SKM-1 (cell line): Measurements from ENCODE around the gene CNKSR2.
A peak's percentile ranks its signal among the peaks of the same experiment; 100 is the strongest.
"Not testable (repeated sequence)": the region's sequence is repeated elsewhere in the genome, so short reads cannot be mapped to it uniquely, and the experiment has no call there.

Experiments
- DNase-seq: peaks from one replicate; lab custom pipeline; 2025; ENCODE audit not compliant: unreplicated experiment; lab: John Stamatoyannopoulos, UW

Gene CNKSR2

DNA sequence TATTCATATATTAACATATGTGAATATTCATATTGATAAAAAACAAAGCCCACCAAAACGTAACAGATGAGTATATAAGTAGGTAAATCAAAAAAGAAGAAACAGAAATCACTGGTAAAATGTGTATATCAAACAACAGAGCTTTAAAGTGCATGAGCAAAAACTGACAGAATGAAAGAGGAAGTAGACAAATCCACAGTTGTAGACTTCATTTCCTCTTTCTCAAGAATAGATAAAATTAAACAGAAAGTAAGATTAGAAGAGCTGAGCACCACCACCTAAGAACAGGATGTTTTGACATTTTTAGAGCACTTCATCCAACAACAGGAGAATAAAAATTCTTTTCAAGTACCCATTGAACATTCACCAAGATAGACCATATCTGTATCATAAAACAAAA, 64.6 kb downstream of the CNKSR2 start:
- DNase-seq, result peak; percentile 49

- DNase-seq, result no peak
These were observed 66.7 kb downstream of the CNKSR2 start for GRCh38 chrX:21440911-21441310.

- DNase-seq, result no peak
These were observed 83.5 kb downstream of the CNKSR2 start for GRCh38 chrX:21457718-21458117.

- DNase-seq, result no peak
These were observed 94.9 kb downstream of the CNKSR2 start for GRCh38 chrX:21469071-21469470.

DNA sequence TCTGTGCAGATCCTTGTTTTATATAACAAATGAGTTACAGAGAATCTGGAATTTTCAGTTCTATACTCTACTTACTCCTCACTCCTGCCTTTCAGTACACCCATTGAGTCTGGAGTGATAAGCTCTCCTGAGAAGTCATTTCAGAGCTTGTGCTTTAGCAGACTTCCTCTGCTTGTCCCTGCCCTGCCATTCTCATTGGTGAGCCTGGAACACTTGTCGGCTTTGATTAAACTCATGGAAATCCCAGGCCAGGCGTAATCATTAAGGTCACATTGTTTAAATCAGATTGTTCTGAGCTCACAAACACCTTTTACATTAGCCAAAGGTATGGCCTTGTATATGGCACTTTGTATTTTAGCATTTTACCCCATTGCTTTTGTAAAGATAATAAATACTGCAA, 102.7 kb downstream of the CNKSR2 start:
- DNase-seq, result no peak

DNA sequence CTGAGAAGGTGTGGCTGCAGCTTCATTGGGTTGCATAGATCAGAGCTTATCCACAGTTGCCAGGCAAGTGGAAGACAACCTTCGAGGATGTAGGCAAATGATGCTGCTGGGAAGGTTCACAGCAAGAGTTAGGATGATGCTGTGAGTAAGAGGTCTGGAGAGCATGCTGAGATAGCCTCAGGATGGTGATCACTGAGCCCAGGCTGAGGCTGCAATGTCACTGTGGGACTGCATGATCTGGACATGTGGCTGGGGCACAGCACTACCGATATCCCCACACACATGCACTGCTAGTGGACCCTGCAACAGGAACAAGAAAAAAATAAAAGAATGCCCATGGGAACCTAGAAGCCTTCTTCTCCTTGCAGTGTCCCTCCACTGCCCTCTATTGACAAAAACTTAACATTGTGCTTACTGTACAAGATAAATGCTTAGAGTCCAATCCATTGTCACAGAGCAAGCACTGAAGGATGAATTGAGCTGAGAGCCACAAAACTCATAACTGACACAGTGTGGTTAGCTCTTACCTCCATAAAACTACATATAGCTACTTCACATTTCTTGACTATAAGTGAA, 105.6 kb downstream of the CNKSR2 start:
- DNase-seq, result no peak

DNA sequence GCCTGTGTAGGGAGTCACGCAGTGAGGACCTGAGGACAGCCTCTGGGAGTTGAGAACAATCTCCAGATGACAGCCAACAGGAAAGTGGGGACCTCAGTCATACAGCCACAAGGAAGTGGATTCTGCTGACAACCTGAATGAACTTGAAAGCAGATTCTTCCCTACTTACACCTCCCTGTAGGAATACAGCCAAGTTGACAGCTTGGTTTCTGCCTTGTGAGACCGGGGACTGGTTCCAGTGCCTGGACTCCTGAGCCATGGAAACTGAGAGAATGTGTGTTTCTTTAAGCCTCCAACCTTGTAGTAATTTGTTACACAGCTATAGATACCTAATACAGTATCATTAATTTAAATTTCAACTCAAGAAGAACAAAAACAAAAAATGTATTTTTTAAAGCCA, 107.5 kb downstream of the CNKSR2 start:
- DNase-seq, result no peak

- DNase-seq, result not testable (repeated sequence)
These were observed 109.8 kb downstream of the CNKSR2 start for GRCh38 chrX:21484051-21484450.

DNA sequence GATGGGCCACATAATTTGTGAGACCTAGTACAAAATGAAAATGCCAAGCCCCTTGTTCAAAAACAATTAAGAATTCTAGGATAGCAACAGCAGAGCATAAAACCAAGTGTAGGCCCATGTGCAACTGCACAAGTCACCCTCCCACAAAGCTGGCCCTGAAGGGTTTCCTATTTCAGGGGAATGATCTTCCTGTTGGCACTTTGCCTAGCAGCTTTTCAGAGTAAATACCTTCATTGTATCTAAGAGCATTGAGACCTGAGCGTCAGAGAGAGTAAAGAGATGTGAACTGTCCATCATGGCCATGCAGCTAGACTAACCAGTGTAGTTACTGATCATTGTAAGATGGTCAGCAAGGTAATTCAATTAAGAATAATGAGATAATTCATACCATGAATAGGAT, 113.6 kb downstream of the CNKSR2 start:
- no peak for DNase-seq

GRCh38 chrX:21490341-21490740, 116.1 kb downstream of the CNKSR2 start:
- no peak for DNase-seq

DNA sequence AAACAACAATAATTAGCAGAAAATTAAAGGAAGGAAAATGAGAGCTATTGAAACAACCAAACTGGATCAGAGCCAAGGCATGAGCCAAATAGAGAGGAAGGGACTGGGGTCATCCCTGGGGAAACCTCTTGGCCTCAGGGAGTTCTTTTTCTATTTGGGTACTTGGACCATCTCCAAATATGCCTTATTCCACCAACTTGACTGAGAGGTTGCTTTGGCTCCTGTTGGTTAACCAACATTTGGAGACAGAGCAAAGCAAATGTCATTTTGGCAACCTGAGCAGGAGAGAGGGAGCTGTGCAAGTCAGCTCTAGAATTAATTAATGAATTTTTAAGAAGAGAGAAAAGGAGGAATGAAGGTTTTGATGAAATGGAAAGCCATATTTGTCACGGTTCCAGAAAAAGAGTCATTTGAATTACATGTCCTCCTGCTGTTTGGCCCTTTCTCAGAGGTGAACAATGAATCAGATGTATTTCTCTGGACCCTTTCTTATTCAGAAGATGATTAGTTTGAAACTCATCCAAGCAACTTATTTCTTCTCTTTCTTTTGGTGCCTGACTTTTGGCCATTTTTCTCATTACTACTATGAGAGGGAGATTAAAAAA, 119.1 kb downstream of the CNKSR2 start:
- no peak for DNase-seq

GRCh38 chrX:21503593-21503992, 129.4 kb downstream of the CNKSR2 start:
- DNase-seq, result no peak

- DNase-seq, result no peak
These were observed 135.7 kb downstream of the CNKSR2 start for GRCh38 chrX:21509912-21510311.

GRCh38 chrX:21524008-21524407, 149.8 kb downstream of the CNKSR2 start:
- DNase-seq, result no peak

- DNase-seq, result no peak
These were observed 153.9 kb downstream of the CNKSR2 start for GRCh38 chrX:21528076-21528475.

DNA sequence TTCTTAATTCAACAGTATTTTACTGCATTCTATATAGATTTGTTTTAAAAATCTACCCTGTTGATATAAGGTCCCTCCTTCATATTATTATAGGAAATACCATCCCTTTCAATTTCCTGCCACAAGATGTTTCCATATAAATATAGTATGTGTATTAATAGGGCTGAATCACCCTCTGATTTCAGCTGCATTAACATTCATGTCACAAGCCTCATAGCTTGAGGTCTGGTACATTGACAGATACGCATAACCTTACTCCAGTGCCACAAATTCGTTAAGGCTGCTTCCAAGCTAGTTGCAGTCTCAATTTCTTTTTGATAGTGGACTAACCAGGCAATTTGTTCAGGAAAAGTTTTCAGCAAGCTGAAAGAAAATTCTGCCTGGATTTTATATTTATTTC, 155.6 kb downstream of the CNKSR2 start:
- DNase-seq, result no peak

DNA sequence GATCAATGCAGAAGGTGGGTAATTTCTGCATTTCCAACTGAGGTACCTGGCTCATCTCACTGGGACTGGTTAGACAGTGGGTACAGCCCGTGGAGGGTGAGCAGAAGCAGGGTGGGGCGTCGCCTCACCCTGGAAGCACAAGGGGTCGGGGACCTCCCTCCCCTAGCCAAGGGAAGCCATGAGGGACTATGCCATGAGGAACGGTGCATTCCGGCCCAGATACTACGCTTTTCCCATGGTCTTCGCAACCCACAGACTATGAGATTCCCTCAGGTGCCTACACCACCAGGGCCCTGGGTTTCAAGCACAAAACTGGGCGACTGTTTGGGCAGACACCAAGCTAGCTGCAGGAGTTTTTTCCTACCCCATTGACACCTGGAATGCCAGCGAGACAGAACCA, 170.4 kb downstream of the CNKSR2 start:
- DNase-seq, result not testable (repeated sequence)

DNA sequence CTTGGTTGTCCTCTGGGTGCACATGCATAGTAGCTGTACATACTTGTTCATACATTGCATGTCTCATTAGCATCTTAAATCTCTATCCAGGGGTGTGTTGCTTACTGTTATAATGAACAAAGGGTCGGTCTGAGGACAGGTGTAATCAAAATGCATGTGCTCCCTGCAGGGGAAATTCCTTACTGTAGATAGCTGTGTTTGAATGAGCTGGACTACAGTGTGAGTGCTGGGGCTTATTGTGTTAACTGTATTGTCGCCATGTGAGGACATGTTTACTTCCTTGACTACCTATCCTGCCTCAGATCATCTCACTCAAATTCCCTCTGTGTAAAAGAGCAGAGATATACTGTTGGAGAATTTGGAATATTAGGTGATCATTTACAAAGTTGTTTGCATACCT, 185.2 kb downstream of the CNKSR2 start:
- DNase-seq, result no peak

DNA sequence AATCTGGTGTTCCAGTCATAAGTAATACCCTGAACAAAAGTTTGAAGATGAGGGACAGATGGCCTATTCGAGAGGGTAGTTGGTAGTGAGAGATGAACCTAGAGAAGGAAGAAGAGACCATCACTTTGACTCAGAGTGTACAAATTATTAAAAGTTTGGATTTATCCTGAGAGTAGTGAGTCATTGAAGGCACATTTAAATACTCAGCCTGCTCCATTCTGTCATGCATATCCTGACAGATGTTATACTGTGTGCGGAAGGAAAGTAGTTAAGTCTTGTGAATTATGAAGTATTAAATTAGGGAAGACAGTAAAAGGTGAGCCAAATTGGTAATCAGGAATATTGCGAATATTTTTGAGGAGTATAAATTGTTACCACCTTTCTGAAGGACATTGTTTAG, 190.8 kb downstream of the CNKSR2 start:
- DNase-seq, result no peak

DNA sequence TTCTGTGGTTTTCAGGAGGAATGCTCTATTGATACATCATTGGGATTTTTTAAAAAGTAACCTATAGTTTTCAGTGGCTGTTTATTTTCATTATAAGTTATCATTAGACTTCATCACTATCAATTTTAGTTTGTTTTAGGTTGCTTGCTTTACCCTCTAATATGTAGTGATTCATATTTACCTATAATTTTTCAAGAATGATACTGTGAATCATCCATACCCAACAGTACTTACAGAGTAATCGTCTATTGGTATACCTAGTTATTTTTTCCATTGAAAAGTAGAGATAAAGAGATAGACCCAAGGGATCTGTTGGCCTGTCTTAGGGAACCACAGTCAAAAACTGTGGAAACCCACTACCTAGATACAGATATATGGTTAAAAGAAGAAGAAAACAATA, 200.6 kb downstream of the CNKSR2 start:
- DNase-seq, result no peak

DNA sequence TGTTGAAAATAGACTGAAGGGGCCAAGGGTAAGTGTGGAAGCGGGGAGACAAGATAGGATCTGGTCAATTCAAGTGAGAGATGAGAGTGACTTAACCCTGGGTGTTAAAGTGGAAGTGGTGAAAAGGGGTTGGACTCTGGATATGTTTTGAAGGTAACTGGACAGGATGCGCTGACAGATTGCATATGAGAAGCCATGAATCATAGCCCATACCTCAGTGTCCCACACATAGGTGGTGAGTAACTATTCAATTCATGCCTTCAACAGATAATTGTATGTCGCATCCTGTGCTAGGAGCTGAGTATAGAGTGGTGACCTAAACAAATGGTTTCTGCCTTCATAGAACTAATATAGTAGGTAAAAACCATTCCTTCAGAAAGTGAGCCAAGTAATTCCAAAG, 207.3 kb downstream of the CNKSR2 start:
- no peak for DNase-seq

DNA sequence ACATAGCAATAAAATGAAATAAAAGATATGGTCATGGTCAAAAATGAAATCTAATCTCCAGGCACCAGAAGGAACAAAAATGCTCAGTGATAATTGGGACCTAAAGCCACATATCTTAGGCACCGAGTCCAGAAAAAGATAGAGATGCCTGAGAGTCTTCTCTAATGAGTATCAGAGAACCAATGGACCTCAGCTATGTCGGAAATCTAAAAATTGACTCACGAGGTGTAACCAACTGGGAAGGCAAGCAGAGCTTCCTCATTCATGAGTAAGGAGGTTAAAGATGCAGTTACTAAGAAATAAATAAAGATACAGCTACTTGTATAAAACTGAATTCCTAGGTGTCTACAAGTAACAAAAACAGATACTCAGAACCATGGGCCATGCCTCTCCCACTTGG, 211.8 kb downstream of the CNKSR2 start:
- DNase-seq, result no peak
